Karpas-422 (cell line): ENCODE results near the gene PIANP. TPM values are rescaled to one million over a fixed set of nuclear protein-coding genes. Genes with fewer than 3 reads are reported as not detected.
"Not testable (repeated sequence)": the region's sequence is repeated elsewhere in the genome, so short reads cannot be mapped to it uniquely, and the experiment has no call there.

Experiments
- DNase-seq: peaks from one replicate; pipeline ENCODE4 v3.0.0-alpha.2; 2015
- H2AFZ ChIP-seq: fragments of 200-600 bp; sonication (generic); 2 replicates; pipeline ENCODE4 v1.6.1; 2014; ENCODE audit warnings: antibody characterized with exemption, low read length, mixed read lengths
- H3K27ac ChIP-seq: fragments of 200-600 bp; sonication (generic); 2 replicates; pipeline ENCODE4 v1.5.1; 2014; ENCODE audit warnings: mild to moderate bottlenecking, low read length, moderate library complexity
- H3K27me3 ChIP-seq: fragments of 200-600 bp; sonication (generic); 2 replicates; pipeline ENCODE4 v1.6.1; 2014; ENCODE audit warnings: low read length, mixed read lengths
- H3K36me3 ChIP-seq: fragments of 200-600 bp; sonication (generic); 2 replicates; pipeline ENCODE4 v1.6.1; 2014; ENCODE audit warnings: low read length, mixed read lengths; ENCODE audit not compliant: insufficient read depth
- H3K4me1 ChIP-seq: fragments of 200-600 bp; sonication (generic); 2 replicates; pipeline ENCODE4 v1.6.1; 2014; ENCODE audit warnings: mild to moderate bottlenecking, low read length, mixed read lengths
- H3K4me2 ChIP-seq: fragments of 200-600 bp; sonication (generic); 2 replicates; pipeline ENCODE4 v1.6.1; 2014; ENCODE audit warnings: low read length, low read depth, mild to moderate bottlenecking; ENCODE audit not compliant: poor library complexity, severe bottlenecking
- H3K4me3 ChIP-seq: fragments of 200-600 bp; sonication (generic); 2 replicates; pipeline ENCODE4 v1.5.1; 2014; ENCODE audit warnings: mild to moderate bottlenecking, antibody characterized with exemption, low read length, mixed read lengths
- H3K79me2 ChIP-seq: fragments of 200-600 bp; sonication (generic); 2 replicates; pipeline ENCODE4 v1.6.1; 2014; ENCODE audit warnings: mild to moderate bottlenecking, low read length, mixed read lengths
- H3K9ac ChIP-seq: fragments of 200-600 bp; sonication (generic); 2 replicates; pipeline ENCODE4 v1.6.0; 2014; ENCODE audit warnings: low read length
- H3K9me2 ChIP-seq: fragments of 200-600 bp; sonication (generic), shearing (Covaris generic); replicated peaks from 2 replicates; pipeline ENCODE4 v1.6.0; 2014; ENCODE audit warnings: mild to moderate bottlenecking, low read length, moderate library complexity; ENCODE audit not compliant: insufficient read depth
- H3K9me3 ChIP-seq: fragments of 300-700, 200-600 bp; sonication (generic); 2 replicates; pipeline ENCODE4 v1.6.1; 2014; ENCODE audit warnings: low read length, mixed read lengths
- H4K20me1 ChIP-seq: fragments of 200-600 bp; sonication (generic); 2 replicates; pipeline ENCODE4 v1.6.1; 2014; ENCODE audit warnings: mild to moderate bottlenecking, antibody characterized with exemption, low read length, low read depth; ENCODE audit not compliant: insufficient read depth
- total RNA-seq: library from RNA; depleted of rRNA; stranded (reverse); fragments of >200 nt; shearing (Covaris generic); gene quantifications from 2 replicates; pipeline ENCODE4 v1.2.3, GENCODE V29; 2014; ENCODE audit warnings: low replicate concordance; rRNA removed

PIANP gene, protein sequence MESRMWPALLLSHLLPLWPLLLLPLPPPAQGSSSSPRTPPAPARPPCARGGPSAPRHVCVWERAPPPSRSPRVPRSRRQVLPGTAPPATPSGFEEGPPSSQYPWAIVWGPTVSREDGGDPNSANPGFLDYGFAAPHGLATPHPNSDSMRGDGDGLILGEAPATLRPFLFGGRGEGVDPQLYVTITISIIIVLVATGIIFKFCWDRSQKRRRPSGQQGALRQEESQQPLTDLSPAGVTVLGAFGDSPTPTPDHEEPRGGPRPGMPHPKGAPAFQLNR
- not detected in 2 replicates for total RNA-seq

- H3K27me3 ChIP-seq = no peaks in the 10 kb centered on the region
- H3K4me2 ChIP-seq = no peak within 1 kb of the TSS
Observed at GRCh38 chr12:6700646-6701051, at the start of gene PIANP. PIANP (minus strand) TSS chr12:6700815; CDS start chr12:6698061, 2,754 bp downstream.

DNA sequence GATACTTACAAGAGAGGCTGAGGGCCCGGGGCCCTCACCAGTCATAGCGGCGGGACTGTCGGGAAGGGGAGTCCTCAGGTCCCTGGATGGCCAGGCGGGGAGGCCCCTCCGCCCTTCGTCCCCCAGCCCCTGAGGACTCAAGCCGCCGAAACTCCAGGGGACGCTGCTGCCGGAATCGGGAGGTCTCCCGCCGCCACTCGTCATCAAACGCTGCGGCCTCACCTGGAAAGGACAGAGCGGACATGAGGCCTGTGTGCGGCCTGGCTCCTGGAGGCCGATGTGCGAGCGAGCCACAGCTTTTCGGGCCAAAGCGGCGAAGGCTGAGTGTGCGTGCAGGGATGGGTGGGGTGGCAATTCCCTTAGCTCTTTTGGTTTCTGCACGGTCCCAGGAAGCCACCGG is 48.1 kb upstream of the PIANP start:
- H3K36me3 ChIP-seq = peaks cover 18% of the 10 kb centered on the region
- H3K9me2 ChIP-seq = no peaks in the 10 kb centered on the region
- no peak overlapping the region for H3K4me2 ChIP-seq

More at GRCh38 chr12:6700646-6701051, at the start of gene PIANP:
- Histone ChIP-seq H3K9me2 (no peaks in the 10 kb centered on the region), H3K4me1 (peaks cover 30% of the 10 kb centered on the region), H3K9ac (no peak within 1 kb of the TSS), H3K9me3 (no peaks in the 10 kb centered on the region), H3K36me3 (no peaks in the 10 kb centered on the region), H4K20me1 (no peaks in the 10 kb centered on the region), H3K4me3 (no peak within 1 kb of the TSS), H2AFZ (no peak within 1 kb of the TSS), H3K79me2 (no peaks in the 10 kb centered on the region), H3K27ac (no peak within 1 kb of the TSS)
- DNase-seq = peak; percentile 41

DNA sequence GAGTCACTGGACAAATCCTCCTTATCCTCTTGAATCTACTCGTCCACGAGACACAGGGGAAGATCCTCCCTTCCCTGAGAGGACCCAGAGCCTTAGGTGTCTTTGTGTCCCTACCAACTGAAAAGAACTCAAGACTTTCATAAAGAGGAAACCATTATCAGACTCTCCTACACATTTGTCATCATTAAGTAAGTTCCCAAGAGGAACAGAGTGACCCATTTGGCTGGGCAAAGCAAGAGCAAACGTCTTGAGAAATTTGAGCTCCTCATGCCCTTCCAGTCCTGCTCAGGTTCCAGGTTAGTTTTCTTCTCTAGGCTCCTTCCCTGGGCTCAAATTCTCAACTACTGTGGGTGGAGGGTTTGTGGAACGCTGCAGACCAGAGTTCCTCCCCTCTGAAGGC is 46.6 kb upstream of the PIANP start:
- Histone ChIP-seq H3K36me3 (peaks cover 18% of the 10 kb centered on the region), H3K27ac (no peak overlapping the region), H3K9ac (no peak overlapping the region), H3K4me1 (peaks cover 19% of the 10 kb centered on the region), H3K4me2 (no peak overlapping the region), H2AFZ (no peak overlapping the region), H4K20me1 (peaks cover 6% of the 10 kb centered on the region), H3K79me2 (peaks cover 11% of the 10 kb centered on the region), H3K27me3 (no peaks in the 10 kb centered on the region; the same call in 1 of the 2 replicates), H3K9me3 (no peaks in the 10 kb centered on the region), H3K9me2 (no peaks in the 10 kb centered on the region), H3K4me3 (no peak overlapping the region)
- DNase-seq = no peak

More for the DNA sequence above, 48.1 kb upstream of the PIANP start:
- H3K9me3 ChIP-seq = no peaks in the 10 kb centered on the region
- H4K20me1 ChIP-seq = peaks cover 8% of the 10 kb centered on the region
- peaks cover 25% of the 10 kb centered on the region for H3K4me1 ChIP-seq
- no peak overlapping the region for H3K27ac ChIP-seq
- no peak for DNase-seq
- H2AFZ ChIP-seq = no peak overlapping the region
- H3K9ac ChIP-seq = no peak overlapping the region
- no peaks in the 10 kb centered on the region for H3K27me3 ChIP-seq
- H3K4me3 ChIP-seq = no peak overlapping the region
- H3K79me2 ChIP-seq = peaks cover 17% of the 10 kb centered on the region

GRCh38 chr12:6745741-6746525 is 45.3 kb upstream of the PIANP start:
- Histone ChIP-seq H2AFZ (no peak overlapping the region), H4K20me1 (no peaks in the 10 kb centered on the region), H3K79me2 (no peaks in the 10 kb centered on the region), H3K27ac (peak overlapping the region; percentile 28), H3K4me1 (peaks cover 11% of the 10 kb centered on the region), H3K36me3 (peaks cover 13% of the 10 kb centered on the region), H3K27me3 (no peaks in the 10 kb centered on the region; the same call in 1 of the 2 replicates), H3K9ac (no peak overlapping the region), H3K9me2 (no peaks in the 10 kb centered on the region), H3K9me3 (no peaks in the 10 kb centered on the region), H3K4me2 (no peak overlapping the region), H3K4me3 (no peak overlapping the region)
- DNase-seq = peak; percentile 78

GRCh38 chr12:6743300-6743699 is 42.7 kb upstream of the PIANP start:
- H3K27ac ChIP-seq, H3K9ac ChIP-seq, H3K36me3 ChIP-seq, H2AFZ ChIP-seq, H3K4me3 ChIP-seq, H3K9me3 ChIP-seq, H3K27me3 ChIP-seq, DNase-seq, H4K20me1 ChIP-seq, H3K9me2 ChIP-seq, H3K4me2 ChIP-seq, H3K79me2 ChIP-seq: not testable (repeated sequence)
- peaks cover 11% of the 10 kb centered on the region for H3K4me1 ChIP-seq

DNA sequence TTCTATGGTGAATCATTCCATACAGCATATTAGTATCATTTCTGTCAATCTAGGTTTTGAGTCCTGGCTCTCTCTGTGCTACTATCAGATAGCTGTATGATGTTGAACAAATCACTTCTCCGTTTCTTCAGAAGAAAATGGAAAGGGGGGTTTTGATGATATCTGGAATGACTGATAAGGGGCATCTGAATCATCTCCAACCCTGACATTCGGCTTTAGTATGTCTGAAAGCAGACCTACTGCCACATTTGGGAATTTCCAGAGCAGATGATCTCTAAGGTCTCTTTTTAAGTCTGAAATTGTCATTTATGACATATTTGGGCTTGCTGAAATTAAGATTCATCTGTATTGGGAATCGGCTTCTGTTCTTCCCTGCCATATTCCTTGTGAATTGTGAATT is 42.2 kb upstream of the PIANP start:
- no peaks in the 10 kb centered on the region for H3K9me2 ChIP-seq
- no peaks in the 10 kb centered on the region for H3K9me3 ChIP-seq
- peaks cover 3% of the 10 kb centered on the region; the same call in 1 of the 2 replicates for H3K36me3 ChIP-seq
- H3K4me2 ChIP-seq = no peak overlapping the region
- no peaks in the 10 kb centered on the region for H4K20me1 ChIP-seq
- H3K4me3 ChIP-seq = no peak overlapping the region
- no peak overlapping the region for H3K9ac ChIP-seq
- no peak for DNase-seq
- no peaks in the 10 kb centered on the region; the same call in 1 of the 2 replicates for H3K27me3 ChIP-seq
- H3K27ac ChIP-seq = no peak overlapping the region
- no peak overlapping the region for H2AFZ ChIP-seq
- no peaks in the 10 kb centered on the region for H3K79me2 ChIP-seq
- peaks cover 11% of the 10 kb centered on the region for H3K4me1 ChIP-seq

DNA sequence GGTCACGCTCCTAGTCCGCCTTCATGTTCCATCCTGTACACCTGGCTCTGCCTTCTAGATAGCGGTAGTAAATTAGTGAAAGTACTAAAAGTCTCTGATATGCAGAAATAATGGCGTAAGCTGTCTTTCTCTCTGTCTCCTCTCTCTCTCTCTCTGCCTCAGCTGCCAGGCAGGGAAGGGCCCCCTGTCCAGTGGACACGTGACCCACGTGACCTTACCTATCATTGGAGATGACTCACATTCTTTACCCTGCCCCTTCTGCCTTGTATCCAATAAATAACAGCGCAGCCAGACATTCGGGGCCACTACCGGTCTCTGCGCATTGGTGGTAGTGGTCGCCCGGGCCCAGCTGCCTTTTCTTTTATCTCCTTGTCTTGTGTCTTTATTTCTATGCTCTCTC is 41.5 kb upstream of the PIANP start:
- H3K9ac ChIP-seq, H3K27ac ChIP-seq, H3K27me3 ChIP-seq, H3K79me2 ChIP-seq, H4K20me1 ChIP-seq, H3K4me2 ChIP-seq, DNase-seq, H3K4me3 ChIP-seq, H3K36me3 ChIP-seq, H3K9me3 ChIP-seq, H3K9me2 ChIP-seq, H2AFZ ChIP-seq: not testable (repeated sequence)
- peaks cover 11% of the 10 kb centered on the region for H3K4me1 ChIP-seq

GRCh38 chr12:6736754-6737153 is 36.1 kb upstream of the PIANP start:
- Histone ChIP-seq H3K9ac (no peak overlapping the region), H4K20me1 (0 out of 2 replicates have a peak, but pooled peaks cover 4% of the 10 kb centered on the region), H3K27ac (no peak overlapping the region), H3K9me2 (no peaks in the 10 kb centered on the region), H3K4me3 (no peak overlapping the region), H3K79me2 (no peaks in the 10 kb centered on the region), H3K4me1 (peaks cover 10% of the 10 kb centered on the region), H3K36me3 (no peaks in the 10 kb centered on the region), H2AFZ (no peak overlapping the region), H3K27me3 (no peaks in the 10 kb centered on the region), H3K4me2 (no peak overlapping the region), H3K9me3 (no peaks in the 10 kb centered on the region)
- no peak for DNase-seq
